Measurements from ENCODE around the gene ACYP2.
"Not testable (repeated sequence)": the region's sequence is repeated elsewhere in the genome, so short reads cannot be mapped to it uniquely, and the experiment has no call there.

ACYP2 gene

DNA sequence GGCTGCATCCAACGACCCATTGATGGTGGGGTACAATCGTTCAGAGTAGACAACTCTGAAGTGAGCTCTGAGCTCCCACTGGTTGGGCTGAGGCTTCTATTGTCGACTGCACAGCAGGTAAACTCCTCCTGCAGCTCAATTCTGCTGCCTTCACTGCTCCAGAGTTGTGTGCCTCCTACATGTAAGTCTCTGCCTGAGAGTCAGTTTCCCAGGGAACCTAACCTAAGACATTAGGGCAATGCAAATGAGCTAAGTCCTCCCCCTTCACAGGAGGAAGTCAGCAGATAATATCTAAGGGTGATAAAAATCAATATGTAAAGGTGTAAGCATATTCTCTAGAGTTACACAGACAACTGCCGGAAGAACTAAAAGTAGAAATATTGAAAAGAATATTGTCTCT, 22.5 kb upstream of the ACYP2 start (continued):
- TF ChIP-seq, protein P1, sequence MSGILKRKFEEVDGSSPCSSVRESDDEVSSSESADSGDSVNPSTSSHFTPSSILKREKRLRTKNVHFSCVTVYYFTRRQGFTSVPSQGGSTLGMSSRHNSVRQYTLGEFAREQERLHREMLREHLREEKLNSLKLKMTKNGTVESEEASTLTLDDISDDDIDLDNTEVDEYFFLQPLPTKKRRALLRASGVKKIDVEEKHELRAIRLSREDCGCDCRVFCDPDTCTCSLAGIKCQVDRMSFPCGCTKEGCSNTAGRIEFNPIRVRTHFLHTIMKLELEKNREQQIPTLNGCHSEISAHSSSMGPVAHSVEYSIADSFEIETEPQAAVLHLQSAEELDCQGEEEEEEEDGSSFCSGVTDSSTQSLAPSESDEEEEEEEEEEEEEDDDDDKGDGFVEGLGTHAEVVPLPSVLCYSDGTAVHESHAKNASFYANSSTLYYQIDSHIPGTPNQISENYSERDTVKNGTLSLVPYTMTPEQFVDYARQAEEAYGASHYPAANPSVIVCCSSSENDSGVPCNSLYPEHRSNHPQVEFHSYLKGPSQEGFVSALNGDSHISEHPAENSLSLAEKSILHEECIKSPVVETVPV (CRISPR knock-in tag; IDR thresholded peaks at IDR 0.05) = no peak
- TF ChIP-seq CSDC2 (CRISPR knock-in tag; IDR thresholded peaks at IDR 0.05) = no peak
- no peak for TF ChIP-seq ISL1 (CRISPR knock-in tag; IDR thresholded peaks at IDR 0.05)
- TF ChIP-seq ZNF70 (CRISPR knock-in tag; IDR thresholded peaks at IDR 0.05) = no peak
- no peak for TF ChIP-seq TOX (CRISPR knock-in tag; IDR thresholded peaks at IDR 0.05; ENCODE audit: borderline replicate concordance)
- no peak for TF ChIP-seq TCF4 (CRISPR knock-in tag; IDR thresholded peaks at IDR 0.05; ENCODE audit: borderline replicate concordance)
- TF ChIP-seq ESRRG (CRISPR knock-in tag; IDR thresholded peaks at IDR 0.05) = no peak

DNA sequence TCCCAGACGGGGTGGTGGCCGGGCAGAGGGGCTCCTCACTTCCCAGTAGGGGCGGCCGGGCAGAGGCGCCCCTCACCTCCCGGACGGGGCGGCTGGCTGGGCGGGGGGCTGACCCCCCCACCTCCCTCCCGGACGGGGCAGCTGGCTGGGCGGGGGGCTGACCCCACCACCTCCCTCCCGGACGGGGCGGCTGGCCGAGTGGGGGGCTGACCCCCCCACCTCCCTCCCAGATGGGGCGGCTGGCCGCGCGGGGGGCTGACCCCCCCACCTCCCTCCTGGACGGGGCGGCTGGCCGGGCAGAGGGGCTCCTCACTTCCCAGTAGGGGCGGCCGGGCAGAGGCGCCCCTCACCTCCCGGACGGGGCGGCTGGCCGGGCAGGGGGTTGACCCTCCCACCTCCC, 20.0 kb upstream of the ACYP2 start:
- ATAC-seq = not testable (repeated sequence)

DNA sequence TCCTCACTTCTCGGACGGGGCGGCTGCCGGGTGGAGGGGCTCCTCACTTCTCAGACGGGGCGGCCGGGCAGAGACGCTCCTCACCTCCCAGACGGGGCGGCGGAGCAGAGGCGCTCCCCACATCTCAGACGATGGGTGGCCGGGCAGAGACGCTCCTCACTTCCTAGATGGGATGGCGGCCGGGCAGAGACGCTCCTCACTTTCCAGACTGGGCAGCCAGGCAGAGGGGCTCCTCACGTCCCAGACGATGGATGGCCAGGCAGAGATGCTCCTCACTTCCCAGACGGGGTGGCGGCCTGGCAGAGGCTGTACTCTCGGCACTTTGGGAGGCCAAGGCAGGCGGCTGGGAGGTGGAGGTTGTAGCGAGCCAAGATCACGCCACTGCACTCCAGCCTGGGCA, 19.3 kb upstream of the ACYP2 start:
- ATAC-seq = not testable (repeated sequence)

DNA sequence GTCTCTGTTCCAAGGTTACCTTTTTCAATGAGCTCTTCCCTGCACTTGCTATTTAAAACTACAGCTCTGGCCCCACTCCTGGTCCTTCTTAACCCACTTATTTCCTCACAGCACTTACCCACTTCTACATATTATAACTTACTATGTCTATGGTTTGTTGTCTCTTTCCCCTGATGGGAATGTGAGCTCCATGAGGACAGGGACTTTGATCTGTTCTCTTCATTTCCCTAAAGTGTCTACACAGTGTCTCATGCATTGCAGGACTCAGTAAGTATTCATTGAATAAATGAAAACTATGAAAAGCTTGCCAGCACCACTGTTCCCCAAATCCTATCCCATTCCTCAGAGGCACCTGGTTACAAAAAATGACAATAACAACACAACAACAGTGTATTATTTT, 18.3 kb upstream of the ACYP2 start:
- ATAC-seq = no peak
- TF ChIP-seq SNAI2 (CRISPR knock-in tag; IDR thresholded peaks at IDR 0.05) (no peak), ZNF70 (CRISPR knock-in tag; IDR thresholded peaks at IDR 0.05) (no peak), ARNTL (CRISPR knock-in tag; IDR thresholded peaks at IDR 0.05; ENCODE audit: borderline replicate concordance, low read depth) (no peak), ZC3H10 (CRISPR knock-in tag; IDR thresholded peaks at IDR 0.05) (no peak), TCF4 (CRISPR knock-in tag; IDR thresholded peaks at IDR 0.05; ENCODE audit: borderline replicate concordance) (no peak), ISL1 (CRISPR knock-in tag; IDR thresholded peaks at IDR 0.05) (no peak), GLIS3 (CRISPR knock-in tag; IDR thresholded peaks at IDR 0.05) (no peak), ZFP3 (CRISPR knock-in tag; IDR thresholded peaks at IDR 0.05) (no peak), BACH2 (CRISPR knock-in tag; IDR thresholded peaks at IDR 0.05; ENCODE audit: borderline replicate concordance) (no peak), PPARA (CRISPR knock-in tag; IDR thresholded peaks at IDR 0.05; ENCODE audit: borderline replicate concordance) (no peak), RARB (CRISPR knock-in tag; IDR thresholded peaks at IDR 0.05) (no peak), ESRRG (CRISPR knock-in tag; IDR thresholded peaks at IDR 0.05) (no peak)
- TF ChIP-seq, protein P2, sequence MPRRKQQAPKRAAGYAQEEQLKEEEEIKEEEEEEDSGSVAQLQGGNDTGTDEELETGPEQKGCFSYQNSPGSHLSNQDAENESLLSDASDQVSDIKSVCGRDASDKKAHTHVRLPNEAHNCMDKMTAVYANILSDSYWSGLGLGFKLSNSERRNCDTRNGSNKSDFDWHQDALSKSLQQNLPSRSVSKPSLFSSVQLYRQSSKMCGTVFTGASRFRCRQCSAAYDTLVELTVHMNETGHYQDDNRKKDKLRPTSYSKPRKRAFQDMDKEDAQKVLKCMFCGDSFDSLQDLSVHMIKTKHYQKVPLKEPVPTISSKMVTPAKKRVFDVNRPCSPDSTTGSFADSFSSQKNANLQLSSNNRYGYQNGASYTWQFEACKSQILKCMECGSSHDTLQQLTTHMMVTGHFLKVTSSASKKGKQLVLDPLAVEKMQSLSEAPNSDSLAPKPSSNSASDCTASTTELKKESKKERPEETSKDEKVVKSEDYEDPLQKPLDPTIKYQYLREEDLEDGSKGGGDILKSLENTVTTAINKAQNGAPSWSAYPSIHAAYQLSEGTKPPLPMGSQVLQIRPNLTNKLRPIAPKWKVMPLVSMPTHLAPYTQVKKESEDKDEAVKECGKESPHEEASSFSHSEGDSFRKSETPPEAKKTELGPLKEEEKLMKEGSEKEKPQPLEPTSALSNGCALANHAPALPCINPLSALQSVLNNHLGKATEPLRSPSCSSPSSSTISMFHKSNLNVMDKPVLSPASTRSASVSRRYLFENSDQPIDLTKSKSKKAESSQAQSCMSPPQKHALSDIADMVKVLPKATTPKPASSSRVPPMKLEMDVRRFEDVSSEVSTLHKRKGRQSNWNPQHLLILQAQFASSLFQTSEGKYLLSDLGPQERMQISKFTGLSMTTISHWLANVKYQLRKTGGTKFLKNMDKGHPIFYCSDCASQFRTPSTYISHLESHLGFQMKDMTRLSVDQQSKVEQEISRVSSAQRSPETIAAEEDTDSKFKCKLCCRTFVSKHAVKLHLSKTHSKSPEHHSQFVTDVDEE (CRISPR knock-in tag; IDR thresholded peaks at IDR 0.05) = no peak
- TF ChIP-seq, protein P3, sequence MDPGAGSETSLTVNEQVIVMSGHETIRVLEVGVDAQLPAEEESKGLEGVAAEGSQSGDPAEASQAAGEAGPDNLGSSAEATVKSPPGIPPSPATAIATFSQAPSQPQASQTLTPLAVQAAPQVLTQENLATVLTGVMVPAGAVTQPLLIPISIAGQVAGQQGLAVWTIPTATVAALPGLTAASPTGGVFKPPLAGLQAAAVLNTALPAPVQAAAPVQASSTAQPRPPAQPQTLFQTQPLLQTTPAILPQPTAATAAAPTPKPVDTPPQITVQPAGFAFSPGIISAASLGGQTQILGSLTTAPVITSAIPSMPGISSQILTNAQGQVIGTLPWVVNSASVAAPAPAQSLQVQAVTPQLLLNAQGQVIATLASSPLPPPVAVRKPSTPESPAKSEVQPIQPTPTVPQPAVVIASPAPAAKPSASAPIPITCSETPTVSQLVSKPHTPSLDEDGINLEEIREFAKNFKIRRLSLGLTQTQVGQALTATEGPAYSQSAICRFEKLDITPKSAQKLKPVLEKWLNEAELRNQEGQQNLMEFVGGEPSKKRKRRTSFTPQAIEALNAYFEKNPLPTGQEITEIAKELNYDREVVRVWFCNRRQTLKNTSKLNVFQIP (CRISPR knock-in tag; IDR thresholded peaks at IDR 0.05; ENCODE audit: borderline replicate concordance, low read depth) = no peak
- TF ChIP-seq, protein P4, sequence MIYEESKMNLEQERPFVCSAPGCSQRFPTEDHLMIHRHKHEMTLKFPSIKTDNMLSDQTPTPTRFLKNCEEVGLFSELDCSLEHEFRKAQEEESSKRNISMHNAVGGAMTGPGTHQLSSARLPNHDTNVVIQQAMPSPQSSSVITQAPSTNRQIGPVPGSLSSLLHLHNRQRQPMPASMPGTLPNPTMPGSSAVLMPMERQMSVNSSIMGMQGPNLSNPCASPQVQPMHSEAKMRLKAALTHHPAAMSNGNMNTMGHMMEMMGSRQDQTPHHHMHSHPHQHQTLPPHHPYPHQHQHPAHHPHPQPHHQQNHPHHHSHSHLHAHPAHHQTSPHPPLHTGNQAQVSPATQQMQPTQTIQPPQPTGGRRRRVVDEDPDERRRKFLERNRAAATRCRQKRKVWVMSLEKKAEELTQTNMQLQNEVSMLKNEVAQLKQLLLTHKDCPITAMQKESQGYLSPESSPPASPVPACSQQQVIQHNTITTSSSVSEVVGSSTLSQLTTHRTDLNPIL (CRISPR knock-in tag; IDR thresholded peaks at IDR 0.05; ENCODE audit: low read depth) = no peak

DNA sequence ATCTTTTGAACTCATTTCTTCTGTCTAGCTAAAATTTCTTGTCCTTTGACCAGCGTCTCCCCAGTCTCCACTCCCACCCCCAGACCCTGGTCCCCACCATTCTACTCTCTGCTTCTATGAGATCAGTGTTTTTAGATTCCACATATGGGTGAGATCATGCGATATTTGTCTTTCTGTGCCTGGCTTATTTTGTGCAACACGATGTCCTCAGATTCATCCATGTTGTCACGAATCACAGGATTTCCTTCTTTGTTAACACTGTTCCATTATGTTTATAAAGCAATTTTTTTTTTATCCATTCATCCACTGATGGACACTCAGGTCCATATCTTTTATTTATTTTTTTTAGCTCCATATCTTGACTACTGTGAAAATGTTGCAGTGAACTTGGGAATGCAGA, 16.0 kb upstream of the ACYP2 start:
- ATAC-seq = no peak
- TF ChIP-seq RARB (CRISPR knock-in tag; IDR thresholded peaks at IDR 0.05) (no peak), ZNF565 (CRISPR knock-in tag; conservative IDR thresholded peaks at IDR 0.05; ENCODE audit: low read depth) (no peak), ISL1 (CRISPR knock-in tag; IDR thresholded peaks at IDR 0.05) (no peak), BACH2 (CRISPR knock-in tag; IDR thresholded peaks at IDR 0.05; ENCODE audit: borderline replicate concordance) (no peak), ZNF8 (CRISPR knock-in tag; IDR thresholded peaks at IDR 0.05) (no peak), TCF4 (CRISPR knock-in tag; IDR thresholded peaks at IDR 0.05; ENCODE audit: borderline replicate concordance) (no peak)
- TF ChIP-seq, protein P2 (CRISPR knock-in tag; IDR thresholded peaks at IDR 0.05) = no peak
- TF ChIP-seq, protein P3 (CRISPR knock-in tag; IDR thresholded peaks at IDR 0.05; ENCODE audit: borderline replicate concordance, low read depth) = no peak
- TF ChIP-seq, protein P5, sequence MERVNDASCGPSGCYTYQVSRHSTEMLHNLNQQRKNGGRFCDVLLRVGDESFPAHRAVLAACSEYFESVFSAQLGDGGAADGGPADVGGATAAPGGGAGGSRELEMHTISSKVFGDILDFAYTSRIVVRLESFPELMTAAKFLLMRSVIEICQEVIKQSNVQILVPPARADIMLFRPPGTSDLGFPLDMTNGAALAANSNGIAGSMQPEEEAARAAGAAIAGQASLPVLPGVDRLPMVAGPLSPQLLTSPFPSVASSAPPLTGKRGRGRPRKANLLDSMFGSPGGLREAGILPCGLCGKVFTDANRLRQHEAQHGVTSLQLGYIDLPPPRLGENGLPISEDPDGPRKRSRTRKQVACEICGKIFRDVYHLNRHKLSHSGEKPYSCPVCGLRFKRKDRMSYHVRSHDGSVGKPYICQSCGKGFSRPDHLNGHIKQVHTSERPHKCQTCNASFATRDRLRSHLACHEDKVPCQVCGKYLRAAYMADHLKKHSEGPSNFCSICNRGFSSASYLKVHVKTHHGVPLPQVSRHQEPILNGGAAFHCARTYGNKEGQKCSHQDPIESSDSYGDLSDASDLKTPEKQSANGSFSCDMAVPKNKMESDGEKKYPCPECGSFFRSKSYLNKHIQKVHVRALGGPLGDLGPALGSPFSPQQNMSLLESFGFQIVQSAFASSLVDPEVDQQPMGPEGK (CRISPR knock-in tag; IDR thresholded peaks at IDR 0.05; ENCODE audit: borderline replicate concordance) = no peak
